ENCODE data around the gene TPK1. TPM values are rescaled to one million over a fixed set of nuclear protein-coding genes. Genes with fewer than 3 reads are reported as not detected.
A peak's percentile ranks its signal among the peaks of the same experiment; 100 is the strongest.

The TPK1 gene
- total RNA-seq, 1 donor from 2014 or later = 2.2 TPM

DNA sequence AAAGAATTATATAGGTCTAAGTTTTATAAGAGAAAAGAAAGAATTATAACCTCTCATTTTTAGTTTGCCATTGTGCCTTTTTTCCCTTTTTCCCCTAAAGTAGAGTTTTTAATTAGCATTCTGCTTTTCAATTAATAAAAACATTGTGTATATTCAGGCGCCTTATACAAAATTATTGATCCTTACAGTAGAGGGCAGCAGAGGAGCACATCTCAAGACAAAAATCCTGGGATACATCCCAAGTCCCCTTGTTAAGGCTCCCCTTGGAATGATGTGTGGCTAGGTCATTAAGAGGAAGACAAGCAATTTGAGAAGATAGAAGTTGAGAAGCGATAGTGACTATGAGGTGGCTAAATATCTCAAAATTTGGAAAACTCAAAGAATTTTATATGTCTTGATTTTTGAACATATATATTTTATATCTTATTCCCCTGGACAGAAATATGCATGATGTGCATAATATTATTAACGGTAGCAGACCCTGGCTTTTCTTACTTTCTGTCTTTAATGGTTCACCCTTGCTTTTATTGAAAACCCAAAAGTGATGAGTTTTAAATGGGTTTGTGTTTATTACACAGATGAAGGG is 19.1 kb upstream of the TPK1 start:
- Mint-ChIP-seq H3K27me3 (no peaks in the 10 kb centered on the region), H3K36me3 (ENCODE audit: insufficient read depth) (no peaks in the 10 kb centered on the region), H3K9me3 (ENCODE audit: low read depth) (no peaks in the 10 kb centered on the region)

DNA sequence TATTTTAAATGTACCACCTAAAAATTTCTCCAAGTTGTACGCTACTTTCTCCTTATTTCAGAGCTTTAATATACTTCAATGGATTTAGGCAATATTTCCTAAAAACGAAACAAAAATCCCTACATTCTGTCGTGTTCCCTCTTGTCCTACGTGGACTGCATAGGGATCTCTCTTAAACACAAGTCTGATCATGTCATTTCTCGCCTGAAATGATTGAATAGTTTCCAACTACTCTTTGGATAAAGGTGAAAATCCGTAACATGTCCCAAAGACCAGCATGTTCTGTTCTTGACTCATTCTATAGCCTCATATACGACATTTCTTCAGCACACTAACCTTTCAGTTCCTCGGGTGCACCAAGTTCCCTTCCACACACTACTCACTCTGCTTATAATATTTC is 17.7 kb upstream of the TPK1 start:
- Mint-ChIP-seq H3K36me3 (ENCODE audit: insufficient read depth) (no peaks in the 10 kb centered on the region), H3K27me3 (no peaks in the 10 kb centered on the region), H3K4me1 (ENCODE audit: low read depth) (peaks cover 2% of the 10 kb centered on the region), H3K27ac (no peak overlapping the region), H3K9me3 (ENCODE audit: low read depth) (no peaks in the 10 kb centered on the region), H3K4me3 (ENCODE audit: low read depth) (no peak overlapping the region)
- TF ChIP-seq, protein P1, sequence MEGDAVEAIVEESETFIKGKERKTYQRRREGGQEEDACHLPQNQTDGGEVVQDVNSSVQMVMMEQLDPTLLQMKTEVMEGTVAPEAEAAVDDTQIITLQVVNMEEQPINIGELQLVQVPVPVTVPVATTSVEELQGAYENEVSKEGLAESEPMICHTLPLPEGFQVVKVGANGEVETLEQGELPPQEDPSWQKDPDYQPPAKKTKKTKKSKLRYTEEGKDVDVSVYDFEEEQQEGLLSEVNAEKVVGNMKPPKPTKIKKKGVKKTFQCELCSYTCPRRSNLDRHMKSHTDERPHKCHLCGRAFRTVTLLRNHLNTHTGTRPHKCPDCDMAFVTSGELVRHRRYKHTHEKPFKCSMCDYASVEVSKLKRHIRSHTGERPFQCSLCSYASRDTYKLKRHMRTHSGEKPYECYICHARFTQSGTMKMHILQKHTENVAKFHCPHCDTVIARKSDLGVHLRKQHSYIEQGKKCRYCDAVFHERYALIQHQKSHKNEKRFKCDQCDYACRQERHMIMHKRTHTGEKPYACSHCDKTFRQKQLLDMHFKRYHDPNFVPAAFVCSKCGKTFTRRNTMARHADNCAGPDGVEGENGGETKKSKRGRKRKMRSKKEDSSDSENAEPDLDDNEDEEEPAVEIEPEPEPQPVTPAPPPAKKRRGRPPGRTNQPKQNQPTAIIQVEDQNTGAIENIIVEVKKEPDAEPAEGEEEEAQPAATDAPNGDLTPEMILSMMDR (IDR thresholded peaks at IDR 0.05; ENCODE audit: unreplicated experiment) = no peak
- DNase-seq (ENCODE audit: low spot score, unreplicated experiment) = no peak

More for the DNA sequence above, 19.1 kb upstream of the TPK1 start:
- Mint-ChIP-seq H3K4me1 (ENCODE audit: low read depth) (peaks cover 2% of the 10 kb centered on the region), H3K4me3 (ENCODE audit: low read depth) (no peak overlapping the region), H3K27ac (no peak overlapping the region)
- TF ChIP-seq, protein P1 (IDR thresholded peaks at IDR 0.05; ENCODE audit: unreplicated experiment) = peak; percentile 62
- DNase-seq (ENCODE audit: low spot score, unreplicated experiment) = no peak

DNA sequence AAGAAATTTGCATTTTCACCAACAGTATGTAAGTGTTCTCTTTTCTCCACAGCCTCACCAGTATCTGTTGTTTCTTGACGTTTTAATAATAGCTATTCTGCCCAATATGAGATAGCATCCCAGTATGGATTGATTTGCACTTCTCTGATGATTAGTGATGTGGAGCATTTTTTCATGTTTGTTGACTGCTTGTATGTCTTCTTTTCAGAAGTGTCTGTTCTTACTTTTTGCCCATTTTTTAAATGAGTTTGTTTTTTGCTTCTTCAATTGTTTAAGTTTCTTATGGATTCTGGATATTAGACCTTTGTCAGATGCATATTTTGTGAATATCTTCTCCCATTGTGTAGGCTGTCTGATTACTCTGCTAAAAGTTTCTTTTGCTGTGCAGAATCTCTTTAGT is 12.2 kb upstream of the TPK1 start:
- no peak overlapping the region for H3K4me3 Mint-ChIP-seq (ENCODE audit: low read depth)

DNA sequence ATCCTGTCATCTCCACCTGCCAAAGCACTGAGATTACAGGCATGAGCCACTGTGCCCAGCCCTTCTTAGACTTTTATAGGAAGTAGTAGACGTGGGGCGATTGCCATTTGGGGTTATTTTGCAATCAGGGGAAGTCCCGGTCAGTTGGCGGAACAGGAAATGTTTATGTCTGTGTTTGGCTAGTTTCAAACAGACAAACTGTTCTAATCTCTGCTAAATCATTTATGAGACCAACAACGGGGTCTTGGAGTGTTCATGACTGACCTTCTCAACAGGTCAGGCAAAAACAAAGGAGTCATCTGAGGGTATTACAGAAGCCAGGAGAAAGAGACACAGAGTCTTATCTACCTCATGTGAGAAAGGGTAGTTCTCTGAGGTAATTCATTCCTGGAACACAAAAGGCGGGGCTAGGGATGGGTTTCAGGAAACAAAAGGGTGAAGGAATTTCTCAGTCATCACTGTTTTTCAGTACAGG is 6.6 kb upstream of the TPK1 start:
- peaks cover 7% of the 10 kb centered on the region for H3K9me3 Mint-ChIP-seq (ENCODE audit: low read depth)
- no peaks in the 10 kb centered on the region for H3K36me3 Mint-ChIP-seq (ENCODE audit: insufficient read depth)
- TF ChIP-seq, protein P1 (IDR thresholded peaks at IDR 0.05; ENCODE audit: unreplicated experiment) = no peak
- DNase-seq (ENCODE audit: low spot score, unreplicated experiment) = no peak
- no peak overlapping the region for H3K4me3 Mint-ChIP-seq (ENCODE audit: low read depth)
- H3K4me1 Mint-ChIP-seq (ENCODE audit: low read depth) = peaks cover 2% of the 10 kb centered on the region
- no peaks in the 10 kb centered on the region for H3K27me3 Mint-ChIP-seq
- H3K27ac Mint-ChIP-seq = no peak overlapping the region

More for the DNA sequence above, 12.2 kb upstream of the TPK1 start:
- TF ChIP-seq, protein P1 (IDR thresholded peaks at IDR 0.05; ENCODE audit: unreplicated experiment) = no peak
- peaks cover 7% of the 10 kb centered on the region for H3K9me3 Mint-ChIP-seq (ENCODE audit: low read depth)
- no peaks in the 10 kb centered on the region for H3K27me3 Mint-ChIP-seq
- DNase-seq (ENCODE audit: low spot score, unreplicated experiment) = no peak
- no peak overlapping the region for H3K27ac Mint-ChIP-seq
- no peaks in the 10 kb centered on the region for H3K36me3 Mint-ChIP-seq (ENCODE audit: insufficient read depth)
- H3K4me1 Mint-ChIP-seq (ENCODE audit: low read depth) = no peaks in the 10 kb centered on the region

DNA sequence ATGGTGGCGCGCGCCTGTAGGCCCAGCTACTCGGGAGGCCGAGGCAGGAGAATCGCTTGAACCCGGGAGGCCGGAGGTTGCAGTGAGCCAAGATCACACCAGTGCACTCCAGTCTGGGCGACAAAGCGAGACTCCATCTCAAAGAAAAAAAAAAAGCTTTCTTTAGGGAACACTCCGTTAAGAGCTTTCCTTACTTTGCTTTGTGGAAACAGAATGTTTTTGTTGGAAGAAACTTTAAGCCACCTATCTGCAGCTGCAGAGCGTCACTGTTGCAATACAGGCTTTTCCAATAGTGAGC is 641 bp upstream of the TPK1 start:
- H3K27ac Mint-ChIP-seq = peak overlapping the region; percentile 93
- H3K27me3 Mint-ChIP-seq = peaks cover 3% of the 10 kb centered on the region
- H3K36me3 Mint-ChIP-seq (ENCODE audit: insufficient read depth) = no peaks in the 10 kb centered on the region
- peaks cover 4% of the 10 kb centered on the region for H3K4me1 Mint-ChIP-seq (ENCODE audit: low read depth)
- peaks cover 4% of the 10 kb centered on the region for H3K9me3 Mint-ChIP-seq (ENCODE audit: low read depth)
- TF ChIP-seq, protein P1 (IDR thresholded peaks at IDR 0.05; ENCODE audit: unreplicated experiment) = no peak
- H3K4me3 Mint-ChIP-seq (ENCODE audit: low read depth) = peak overlapping the region; percentile 80
- DNase-seq (ENCODE audit: low spot score, unreplicated experiment) = no peak
